Vagina (tissue), 2 donors: ENCODE results near the gene LHFPL3. TPM values are rescaled to one million over a fixed set of nuclear protein-coding genes. Genes with fewer than 3 reads are reported as not detected.

Experiments
- DNase-seq, 2 donors: peaks; one replicate each; pipeline ENCODE4 v3.0.0-alpha.2; 2017; ENCODE audit errors: extremely low spot score in 2 of 2
- H3K27ac ChIP-seq: fragments of 200-600 bp; sonication (generic); one replicate; pipeline ENCODE4 v1.5.1; 2019
- H3K27me3 ChIP-seq: fragments of 200-600 bp; sonication (generic); one replicate; pipeline ENCODE4 v1.5.1; 2019
- H3K36me3 ChIP-seq, 2 donors: fragments of 200-600 bp; sonication (generic); one replicate each; pipeline ENCODE4 v1.5.1; 2017 to 2019
- H3K4me1 ChIP-seq: fragments of 200-600 bp; sonication (generic); one replicate; pipeline ENCODE4 v1.5.1; 2019
- H3K4me3 ChIP-seq, 2 donors: fragments of 200-600 bp; sonication (generic); 1 replicate in 1 of 2; 2 replicates in 1 of 2; pipeline ENCODE4 v1.5.1; 2016 to 2019
- H3K9me3 ChIP-seq: fragments of 200-600 bp; sonication (generic); one replicate; pipeline ENCODE4 v1.5.1; 2019
- CTCF ChIP-seq, 3 experiments: fragments of 450-650 bp in 2 of 3; fragments of 200-600 bp in 1 of 3; sonication (generic) in 1 of 3; IDR thresholded peaks; one replicate each; pipeline ENCODE4 v1.5.1; 2017 to 2019; ENCODE audit warnings: antibody characterized with exemption in 3 of 3, mild to moderate bottlenecking in 2 of 3, moderate library complexity in 2 of 3
- POLR2A ChIP-seq, 2 donors: fragments of 450-650 bp; IDR thresholded peaks; one replicate each; pipeline ENCODE4 v1.6.1; 2017; ENCODE audit warnings: antibody characterized with exemption in 2 of 2, mild to moderate bottlenecking in 2 of 2, moderate library complexity in 2 of 2
- POLR2AphosphoS5 ChIP-seq, 2 donors: sonication (generic); formaldehyde crosslinking; IDR thresholded peaks; one replicate each; pipeline ENCODE4 v1.9.0; 2017; ENCODE audit warnings: antibody characterized with exemption in 2 of 2, mild to moderate bottlenecking in 2 of 2, low read depth in 1 of 2; ENCODE audit not compliant: insufficient read depth in 1 of 2
- intact Hi-C: fragments of 100-400 bp; cut with DNase I; formaldehyde crosslinking; loops from one replicate; pipeline ENCODE4 v1.15.1; 2023
- total RNA-seq: library from RNA; depleted of rRNA; stranded (reverse); fragments of >200 nt; gene quantifications from one replicate; pipeline ENCODE4 v1.2.3, GENCODE V29; 2016

LHFPL3 gene
- total RNA-seq, 1 donor from 2014 or later = not detected

DNA sequence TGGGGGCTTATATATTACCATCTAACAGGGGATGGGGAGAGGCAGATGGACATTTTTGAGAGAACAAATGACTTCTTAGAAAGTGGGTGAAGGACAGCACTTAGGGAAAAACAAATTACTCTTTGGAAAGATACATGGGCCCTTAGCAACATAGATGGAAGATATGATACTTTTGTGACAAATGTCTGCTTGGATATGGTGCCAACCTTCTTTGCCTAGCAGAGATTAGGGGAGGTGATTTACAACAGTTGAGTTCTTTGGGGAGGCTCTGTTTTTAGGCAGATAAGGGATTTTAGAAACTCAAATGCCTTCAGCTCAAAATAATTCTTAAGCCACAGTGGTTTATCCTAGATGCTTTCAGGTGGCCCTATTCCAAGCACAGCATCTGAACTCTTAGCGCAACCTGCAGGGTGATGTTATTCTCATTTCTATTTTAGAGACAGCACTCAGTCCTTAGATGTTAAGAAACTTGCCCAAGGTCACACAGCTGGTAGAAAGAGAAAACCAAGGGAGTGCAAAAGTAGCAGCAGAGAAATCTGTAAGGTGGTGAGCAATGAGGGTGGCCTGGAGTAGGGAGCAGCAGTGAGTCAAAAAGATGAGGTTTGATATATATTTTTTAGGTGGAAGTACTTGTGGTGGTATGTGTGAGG, 610.5 kb downstream of the LHFPL3 start:
- Histone ChIP-seq H3K4me3 (no peak overlapping the region), H3K27me3 (no peaks in the 10 kb centered on the region), H3K9me3 (no peaks in the 10 kb centered on the region), H3K36me3 (no peaks in the 10 kb centered on the region), H3K27ac (no peak overlapping the region), H3K4me1 (peaks cover 6% of the 10 kb centered on the region)
- no peak for DNase-seq
- intact Hi-C loops = no loop called here
- TF ChIP-seq POLR2AphosphoS5 (IDR thresholded peaks at IDR 0.05; ENCODE audit: insufficient read depth in 1 of 2, low read depth in 1 of 2) (no peak), POLR2A (IDR thresholded peaks at IDR 0.05) (no peak), CTCF (IDR thresholded peaks at IDR 0.05) (no peak)

DNA sequence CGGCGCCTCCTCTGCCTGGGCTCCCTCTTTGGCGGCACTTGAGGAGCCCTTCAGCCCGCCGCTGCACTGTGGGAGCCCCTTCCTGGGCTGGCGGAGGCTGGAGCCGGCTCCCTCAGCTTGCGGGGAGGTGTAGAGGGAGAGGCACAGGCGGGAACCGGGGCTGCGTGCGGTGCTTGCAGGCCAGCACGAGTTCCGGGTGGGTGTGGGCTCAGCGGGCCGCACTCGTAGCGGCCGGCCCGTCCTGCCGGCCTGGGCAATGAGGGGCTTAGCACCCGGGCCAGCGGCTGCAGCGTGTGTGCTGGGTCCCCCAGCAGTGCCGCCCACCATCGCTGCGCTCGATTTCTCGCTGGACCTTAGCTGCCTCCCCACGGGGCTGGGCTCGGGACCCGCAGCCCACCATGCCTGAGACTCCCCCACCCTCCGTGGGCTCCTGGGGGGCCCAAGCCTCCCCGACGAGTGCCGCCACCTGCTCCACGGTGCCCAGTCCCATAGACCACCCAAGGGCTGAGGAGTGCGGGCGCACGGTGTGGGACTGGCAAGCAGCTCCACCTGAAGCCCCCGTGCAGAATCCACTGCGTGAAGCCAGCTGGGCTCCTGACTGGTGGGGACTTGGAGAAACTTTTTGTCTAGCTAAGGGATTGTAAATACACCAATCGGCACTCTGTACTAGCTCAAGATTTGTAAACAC, 611.8 kb downstream of the LHFPL3 start:
- Histone ChIP-seq H3K4me1 (peaks cover 14% of the 10 kb centered on the region), H3K36me3 (no peaks in the 10 kb centered on the region), H3K4me3 (no peak overlapping the region), H3K9me3 (no peaks in the 10 kb centered on the region), H3K27ac (no peak overlapping the region), H3K27me3 (no peaks in the 10 kb centered on the region)
- TF ChIP-seq POLR2AphosphoS5 (IDR thresholded peaks at IDR 0.05; ENCODE audit: insufficient read depth in 1 of 2, low read depth in 1 of 2) = no peak
- TF ChIP-seq POLR2A (IDR thresholded peaks at IDR 0.05) = no peak
- TF ChIP-seq CTCF (IDR thresholded peaks at IDR 0.05) = no peak
- no peak for DNase-seq
- intact Hi-C loops = loop anchor here (10.0 kb wide), 1 partner anchor 75 kb away; the partner anchor contains the start of gene KMT2E

DNA sequence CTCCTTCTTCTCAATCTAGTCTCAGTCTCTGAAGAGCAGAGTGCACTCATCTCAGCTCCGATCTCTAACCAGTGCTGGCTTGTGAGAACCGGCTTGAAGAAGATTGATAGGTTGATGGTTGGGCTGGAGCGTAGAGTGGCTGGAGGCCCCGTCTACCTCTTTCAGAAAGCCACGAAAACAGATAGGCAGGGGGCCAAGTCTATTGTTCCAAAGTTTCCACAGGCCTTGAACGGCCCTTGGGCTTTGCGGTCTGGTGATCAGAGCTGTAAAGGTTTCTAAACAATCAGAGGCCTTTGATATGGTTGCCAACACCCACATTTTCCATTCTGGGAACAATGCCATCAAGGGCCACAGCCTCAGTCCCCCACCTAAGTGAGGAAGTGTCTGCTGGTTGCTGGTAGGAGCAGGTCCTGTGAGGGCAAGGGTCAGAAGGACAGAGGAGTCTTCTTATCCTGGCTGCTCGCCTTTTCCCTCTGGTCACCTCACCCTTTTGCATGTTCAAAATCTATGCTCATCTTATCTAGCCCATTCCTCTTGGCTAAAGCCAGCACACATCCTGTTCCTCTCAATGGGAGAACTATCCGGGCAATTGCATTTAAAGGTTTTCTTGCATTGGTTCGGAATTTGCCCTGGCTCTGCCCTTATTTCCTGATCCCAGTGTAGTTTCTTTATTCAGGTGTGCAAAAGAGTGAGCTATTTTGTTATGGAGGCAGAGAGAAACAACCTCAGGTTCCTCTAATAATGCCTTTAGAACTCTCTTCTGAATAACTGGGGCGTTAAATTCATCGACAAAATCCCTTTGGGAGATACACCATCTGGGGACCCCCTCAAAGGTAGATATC, 615.3 kb downstream of the LHFPL3 start:
- intact Hi-C loops = loop anchor here (10.0 kb wide), 1 partner anchor 71 kb away; the partner anchor contains the start of gene KMT2E

GRCh38 chr7:104945599-104945956, 617.2 kb downstream of the LHFPL3 start:
- intact Hi-C loops = loop anchor here (10.0 kb wide), 1 partner anchor 69 kb away; the partner anchor contains the start of gene KMT2E
- TF ChIP-seq POLR2A (IDR thresholded peaks at IDR 0.05) = no peak
- peaks cover 28% of the 10 kb centered on the region for H3K4me1 ChIP-seq

More for the DNA sequence above, 615.3 kb downstream of the LHFPL3 start:
- TF ChIP-seq POLR2A (IDR thresholded peaks at IDR 0.05) (no peak), POLR2AphosphoS5 (IDR thresholded peaks at IDR 0.05; ENCODE audit: insufficient read depth in 1 of 2, low read depth in 1 of 2) (peak in 1 of 2 donors; percentile 65)
- H3K4me1 ChIP-seq = peaks cover 28% of the 10 kb centered on the region
- no peak for DNase-seq
- H3K9me3 ChIP-seq = no peaks in the 10 kb centered on the region
- H3K27me3 ChIP-seq = no peaks in the 10 kb centered on the region
- peak overlapping the region; percentile 87 for H3K27ac ChIP-seq
- H3K4me3 ChIP-seq = no peak overlapping the region
- no peaks in the 10 kb centered on the region for H3K36me3 ChIP-seq

GRCh38 chr7:104946338-104946737, 617.9 kb downstream of the LHFPL3 start:
- H3K27ac ChIP-seq = peak overlapping the region; percentile 87
- intact Hi-C loops = loop anchor here (10.0 kb wide), 1 partner anchor 68 kb away; the partner anchor contains the start of gene KMT2E
- TF ChIP-seq POLR2AphosphoS5 (IDR thresholded peaks at IDR 0.05; ENCODE audit: insufficient read depth in 1 of 2, low read depth in 1 of 2) = no peak
- no peak for TF ChIP-seq POLR2A (IDR thresholded peaks at IDR 0.05)
- TF ChIP-seq CTCF (IDR thresholded peaks at IDR 0.05) = no peak
- peaks cover 28% of the 10 kb centered on the region for H3K4me1 ChIP-seq
- no peaks in the 10 kb centered on the region for H3K36me3 ChIP-seq
- no peak for DNase-seq
- H3K27me3 ChIP-seq = no peaks in the 10 kb centered on the region
- H3K9me3 ChIP-seq = no peaks in the 10 kb centered on the region
- H3K4me3 ChIP-seq = no peak overlapping the region

More at GRCh38 chr7:104945599-104945956, 617.2 kb downstream of the LHFPL3 start:
- Histone ChIP-seq H3K27me3 (no peaks in the 10 kb centered on the region), H3K4me3 (peak overlapping the region in 1 of 2 donors; percentile 17), H3K36me3 (no peaks in the 10 kb centered on the region), H3K27ac (peak overlapping the region; percentile 87), H3K9me3 (no peaks in the 10 kb centered on the region)
- no peak for DNase-seq
